ENCODE data around the gene CADM3.

Gene CADM3

DNA sequence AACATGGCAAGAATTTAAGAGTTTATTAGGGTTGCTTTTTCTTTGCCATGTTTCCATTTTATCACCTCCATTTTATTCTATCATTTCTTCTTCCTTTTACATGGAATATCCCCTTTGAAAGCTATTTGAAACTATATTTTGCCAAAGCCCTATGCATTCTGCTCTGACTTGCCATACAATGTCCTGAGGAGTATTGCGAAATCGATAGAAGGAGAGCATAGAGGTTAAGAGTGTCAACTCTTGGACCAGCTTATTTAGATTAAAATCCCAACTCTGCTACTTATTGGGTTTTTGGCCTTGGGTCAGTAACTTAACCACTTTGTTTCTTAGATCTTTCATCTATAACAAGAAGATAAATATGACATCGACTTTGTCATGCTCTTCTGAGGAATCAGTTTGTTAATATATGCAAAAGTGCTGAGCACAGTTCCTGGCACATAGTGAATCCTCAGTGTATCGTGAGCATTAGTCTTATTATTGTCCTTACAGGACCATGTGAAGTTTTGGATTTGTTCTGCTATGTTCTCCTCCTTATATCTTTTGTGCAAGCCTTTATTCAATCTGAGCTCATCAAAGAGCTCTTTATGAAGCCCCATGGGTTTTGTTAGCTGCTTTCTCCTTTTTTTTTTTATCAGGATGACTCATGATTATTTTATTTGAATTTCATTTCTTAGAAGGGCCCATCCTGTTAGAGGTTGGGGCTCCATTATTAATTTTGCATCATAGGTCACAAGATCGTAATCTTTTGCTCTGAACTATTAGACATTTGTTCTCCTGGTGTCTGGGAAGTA lies 50.9 kb downstream of the CADM3 start:
- Histone ChIP-seq H3K4me1 (ENCODE audit: control insufficient read depth, low read length) (no peaks in the 10 kb centered on the region), H3K4me3 (ENCODE audit: low read length) (no peak overlapping the region), H3K9me2 (replicated peaks; ENCODE audit: control insufficient read depth, low read length) (no peaks in the 10 kb centered on the region), H3K27ac (ENCODE audit: low read depth, low read length) (no peak overlapping the region), H3K79me2 (ENCODE audit: control insufficient read depth, low read length) (no peaks in the 10 kb centered on the region), H3K4me2 (ENCODE audit: low read length) (no peak overlapping the region), H3K27me3 (ENCODE audit: control insufficient read depth, low read length) (no peaks in the 10 kb centered on the region), H3K36me3 (ENCODE audit: control insufficient read depth, low read length) (no peaks in the 10 kb centered on the region), H3K9me3 (ENCODE audit: control insufficient read depth, insufficient read depth, low read length) (no peaks in the 10 kb centered on the region), H4K20me1 (ENCODE audit: control insufficient read depth, insufficient read depth, low read depth, low read length) (no peaks in the 10 kb centered on the region), H3F3A (ENCODE audit: control insufficient read depth, insufficient read depth) (no peaks in the 10 kb centered on the region)
- no peak for TF ChIP-seq CTCF (IDR thresholded peaks at IDR 0.05; ENCODE audit: low read depth, low read length, poor library complexity, severe bottlenecking)
- TF ChIP-seq EZH2phosphoT487 (IDR thresholded peaks at IDR 0.05; ENCODE audit: borderline replicate concordance, low read length): no peak

- H3F3A ChIP-seq (ENCODE audit: control insufficient read depth, insufficient read depth): no peaks in the 10 kb centered on the region
- no peak overlapping the region for H3K27ac ChIP-seq (ENCODE audit: low read depth, low read length)
- no peaks in the 10 kb centered on the region for H3K9me3 ChIP-seq (ENCODE audit: control insufficient read depth, insufficient read depth, low read length)
- no peaks in the 10 kb centered on the region for H3K27me3 ChIP-seq (ENCODE audit: control insufficient read depth, low read length)
- no peak overlapping the region for H3K4me2 ChIP-seq (ENCODE audit: low read length)
- H3K4me3 ChIP-seq (ENCODE audit: low read length): no peak overlapping the region
- H3K4me1 ChIP-seq (ENCODE audit: control insufficient read depth, low read length): no peaks in the 10 kb centered on the region
- H3K36me3 ChIP-seq (ENCODE audit: control insufficient read depth, low read length): no peaks in the 10 kb centered on the region
- H3K9me2 ChIP-seq (replicated peaks; ENCODE audit: control insufficient read depth, low read length): no peaks in the 10 kb centered on the region
- TF ChIP-seq EZH2phosphoT487 (IDR thresholded peaks at IDR 0.05; ENCODE audit: borderline replicate concordance, low read length) (no peak), CTCF (IDR thresholded peaks at IDR 0.05; ENCODE audit: low read depth, low read length, poor library complexity, severe bottlenecking) (no peak)
- H3K79me2 ChIP-seq (ENCODE audit: control insufficient read depth, low read length): no peaks in the 10 kb centered on the region
- no peaks in the 10 kb centered on the region for H4K20me1 ChIP-seq (ENCODE audit: control insufficient read depth, insufficient read depth, low read depth, low read length)
Measured at GRCh38 chr1:159223004-159223403, 51.6 kb downstream of the CADM3 start.

DNA sequence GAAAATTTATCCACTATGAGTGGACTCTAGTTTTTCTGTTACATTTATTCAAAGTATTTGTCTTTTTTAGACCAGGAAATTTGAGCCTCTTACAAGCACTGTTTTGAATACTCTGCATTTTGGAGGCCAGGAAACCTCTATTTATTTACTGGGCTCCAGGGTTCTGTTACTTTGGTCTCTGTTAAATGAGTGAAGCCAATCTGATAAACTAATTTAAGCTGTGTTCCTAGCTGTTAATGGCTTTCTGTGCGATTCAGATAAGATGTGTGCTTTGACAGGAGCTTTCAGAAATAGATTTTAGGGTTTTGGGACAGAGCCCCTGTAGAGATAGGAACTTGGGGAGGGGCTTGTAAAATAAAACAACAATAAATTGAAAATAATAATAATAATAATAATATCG lies 57.1 kb downstream of the CADM3 start:
- no peaks in the 10 kb centered on the region for H4K20me1 ChIP-seq (ENCODE audit: control insufficient read depth, insufficient read depth, low read depth, low read length)
- H3K4me2 ChIP-seq (ENCODE audit: low read length): no peak overlapping the region
- H3F3A ChIP-seq (ENCODE audit: control insufficient read depth, insufficient read depth): no peaks in the 10 kb centered on the region
- no peaks in the 10 kb centered on the region for H3K79me2 ChIP-seq (ENCODE audit: control insufficient read depth, low read length)
- H3K27ac ChIP-seq (ENCODE audit: low read depth, low read length): no peak overlapping the region
- no peak overlapping the region for H3K4me3 ChIP-seq (ENCODE audit: low read length)
- H3K4me1 ChIP-seq (ENCODE audit: control insufficient read depth, low read length): no peaks in the 10 kb centered on the region
- no peaks in the 10 kb centered on the region for H3K36me3 ChIP-seq (ENCODE audit: control insufficient read depth, low read length)
- no peaks in the 10 kb centered on the region for H3K9me2 ChIP-seq (replicated peaks; ENCODE audit: control insufficient read depth, low read length)
- H3K27me3 ChIP-seq (ENCODE audit: control insufficient read depth, low read length): no peaks in the 10 kb centered on the region
- TF ChIP-seq EZH2phosphoT487 (IDR thresholded peaks at IDR 0.05; ENCODE audit: borderline replicate concordance, low read length) (no peak), CTCF (IDR thresholded peaks at IDR 0.05; ENCODE audit: low read depth, low read length, poor library complexity, severe bottlenecking) (no peak)
- H3K9me3 ChIP-seq (ENCODE audit: control insufficient read depth, insufficient read depth, low read length): no peaks in the 10 kb centered on the region

Measured in DOHH2 (cell line).